H1 (cell line): ENCODE measurements around the gene JAG2. TPM values are rescaled to one million over a fixed set of nuclear protein-coding genes. Genes with fewer than 3 reads are reported as not detected.

Source experiments
- CTCF ChIA-PET: fragments of 300-600 bp; sonication (Branson Sonifier 250); formaldehyde crosslinking; loops from one replicate; lab custom pipeline; 2021; ENCODE audit not compliant: partially characterized antibody; lab: Charles Lee
- POLR2A ChIA-PET: fragments of 300-600 bp; sonication (Branson Sonifier 250); formaldehyde crosslinking; loops from one replicate; lab custom pipeline; 2021; ENCODE audit warnings: inconsistent platforms; ENCODE audit not compliant: partially characterized antibody; lab: Charles Lee
- DNase-seq, 2 experiments: peaks; one replicate each; pipeline versions ENCODE4 v3.0.0 to v3.0.0-alpha.2; 2010 to 2022; ENCODE audit warnings: low spot score in 2 of 2, low read depth in 1 of 2, mixed read lengths in 1 of 2
- FAIRE-seq: peaks from 2 replicates; lab custom pipeline; 2011; peaks lifted over from hg19 to GRCh38; lab: Jason Lieb, UNC
- H2AFZ ChIP-seq: 2 replicates; pipeline ENCODE4 v1.8.1; 2012; ENCODE audit warnings: low read length, inconsistent platforms
- H2AK5ac ChIP-seq: 2 replicates; pipeline ENCODE4 v1.6.1; 2013; ENCODE audit warnings: low read depth, low read length
- H2BK120ac ChIP-seq: replicated peaks from 2 replicates; pipeline ENCODE3; 2013; ENCODE audit warnings: low read depth, low read length, inconsistent platforms
- H2BK12ac ChIP-seq: 2 replicates; pipeline ENCODE4 v1.6.1; 2013; ENCODE audit warnings: low read depth, low read length
- H2BK15ac ChIP-seq: 2 replicates; pipeline ENCODE4 v1.6.1; 2013; ENCODE audit warnings: low read length
- H2BK20ac ChIP-seq: 2 replicates; pipeline ENCODE4 v1.6.1; 2013; ENCODE audit warnings: low read length
- H2BK5ac ChIP-seq: 2 replicates; pipeline ENCODE4 v1.6.1; 2013; ENCODE audit warnings: low read depth, low read length
- H3K14ac ChIP-seq: 2 replicates; pipeline ENCODE4 v1.6.1; 2013; ENCODE audit warnings: inconsistent platforms; ENCODE audit not compliant: insufficient read length
- H3K18ac ChIP-seq: 2 replicates; pipeline ENCODE4 v1.6.1; 2013; ENCODE audit warnings: low read length; ENCODE audit errors: extremely low read depth
- H3K23ac ChIP-seq: 2 replicates; pipeline ENCODE4 v1.6.1; 2013; ENCODE audit warnings: inconsistent platforms; ENCODE audit not compliant: insufficient read length
- H3K23me2 ChIP-seq: 2 replicates; pipeline ENCODE4 v1.6.1; 2013; ENCODE audit warnings: low read depth, low read length
- H3K27ac ChIP-seq: 2 replicates; pipeline ENCODE4 v1.6.1; 2011; ENCODE audit warnings: low read depth, low read length, inconsistent platforms
- H3K27me3 ChIP-seq, 4 experiments: replicated peaks in 1 of 4; 1 replicate in 1 of 4; 2 replicates in 3 of 4; pipeline versions ENCODE4 v1.6.1 to v1.8.1; 2011 to 2013; ENCODE audit warnings: low read length in 3 of 4, mild to moderate bottlenecking in 3 of 4, inconsistent platforms in 2 of 4, mixed read lengths in 2 of 4, moderate library complexity in 1 of 4; ENCODE audit not compliant: control insufficient read depth in 3 of 4, insufficient read depth in 3 of 4; ENCODE audit errors: extremely low read depth in 1 of 4
- H3K36me3 ChIP-seq, 4 experiments: 2 replicates each; pipeline versions ENCODE4 v1.6.1 to v1.8.1; 2011 to 2013; ENCODE audit warnings: mild to moderate bottlenecking in 4 of 4, low read length in 3 of 4, moderate library complexity in 2 of 4, control low read depth in 1 of 4, inconsistent platforms in 1 of 4; ENCODE audit not compliant: insufficient read depth in 4 of 4, control insufficient read depth in 2 of 4
- H3K4ac ChIP-seq: replicated peaks from 2 replicates; pipeline ENCODE3; 2013; ENCODE audit warnings: low read length, low read depth, mixed read lengths, inconsistent platforms; ENCODE audit not compliant: insufficient read length
- H3K4me1 ChIP-seq, 4 experiments: replicated peaks in 1 of 4; 1 replicate in 1 of 4; 2 replicates in 3 of 4; pipeline versions ENCODE4 v1.6.1 to v1.8.1; 2011 to 2013; ENCODE audit warnings: low read length in 3 of 4, inconsistent platforms in 2 of 4, mixed read lengths in 1 of 4; ENCODE audit not compliant: insufficient read depth in 4 of 4, control insufficient read depth in 3 of 4
- H3K4me2 ChIP-seq, 2 experiments: 2 replicates each; pipeline versions ENCODE4 v1.6.1 to v1.8.1; 2011 to 2013; ENCODE audit warnings: low read depth in 2 of 2, low read length in 2 of 2, control low read depth in 1 of 2, inconsistent platforms in 1 of 2, mild to moderate bottlenecking in 1 of 2; ENCODE audit not compliant: insufficient read depth in 1 of 2
- H3K4me3 ChIP-seq, 4 experiments: fragments of 200-600, 300-600 bp in 1 of 4; sonication (generic), shearing (Covaris generic), sonication (Bioruptor Twin) in 1 of 4; 2 replicates each; pipeline versions ENCODE4 v1.5.1 to v1.8.1; 2011 to 2016; ENCODE audit warnings: low read length in 4 of 4, low read depth in 3 of 4, control low read depth in 2 of 4, inconsistent platforms in 2 of 4, mild to moderate bottlenecking in 2 of 4, mixed read lengths in 1 of 4, moderate library complexity in 1 of 4; ENCODE audit not compliant: insufficient read depth in 2 of 4; ENCODE audit errors: extremely low read depth in 1 of 4
- H3K56ac ChIP-seq: replicated peaks from 2 replicates; pipeline ENCODE3; 2013; ENCODE audit warnings: low read depth, mild to moderate bottlenecking, mixed read lengths, low read length, inconsistent platforms; ENCODE audit not compliant: insufficient read length
- H3K79me1 ChIP-seq: 2 replicates; pipeline ENCODE4 v1.6.1; 2013; ENCODE audit warnings: low read depth, low read length, control low read depth
- H3K79me2 ChIP-seq, 2 experiments: 2 replicates each; pipeline versions ENCODE4 v1.6.1 to v1.8.1; 2012 to 2013; ENCODE audit warnings: low read length in 2 of 2, mild to moderate bottlenecking in 2 of 2, inconsistent platforms in 1 of 2; ENCODE audit not compliant: insufficient read depth in 2 of 2, control insufficient read depth in 1 of 2
- H3K9ac ChIP-seq, 4 experiments: replicated peaks in 1 of 4; 1 replicate in 1 of 4; 2 replicates in 3 of 4; pipeline versions ENCODE4 v1.6.1 to v1.8.1; 2011 to 2013; ENCODE audit warnings: low read depth in 3 of 4, low read length in 3 of 4, control low read depth in 2 of 4, mild to moderate bottlenecking in 2 of 4, moderate library complexity in 2 of 4, inconsistent platforms in 1 of 4; ENCODE audit errors: extremely low read depth in 1 of 4
- H3K9me3 ChIP-seq, 2 experiments: 2 replicates each; pipeline versions ENCODE4 v1.6.1 to v1.8.1; 2012 to 2013; ENCODE audit warnings: mild to moderate bottlenecking in 2 of 2, moderate library complexity in 2 of 2, control low read depth in 1 of 2, inconsistent platforms in 1 of 2, low read depth in 1 of 2, low read length in 1 of 2, mixed read lengths in 1 of 2; ENCODE audit not compliant: insufficient read depth in 2 of 2
- H4K20me1 ChIP-seq, 2 experiments: replicated peaks in 1 of 2; 2 replicates each; pipeline versions ENCODE3 to v1.8.1; 2011 to 2013; ENCODE audit warnings: inconsistent platforms in 2 of 2, low read length in 2 of 2, mild to moderate bottlenecking in 1 of 2; ENCODE audit not compliant: insufficient read depth in 2 of 2, control insufficient read depth in 1 of 2
- H4K5ac ChIP-seq: 2 replicates; pipeline ENCODE4 v1.6.1; 2013; ENCODE audit warnings: low read length, low read depth, mixed read lengths, inconsistent platforms; ENCODE audit not compliant: insufficient read length
- H4K8ac ChIP-seq: 2 replicates; pipeline ENCODE4 v1.8.0; 2013; ENCODE audit warnings: mild to moderate bottlenecking, moderate library complexity, low read length, inconsistent platforms; ENCODE audit not compliant: insufficient read depth; ENCODE audit errors: extremely low read depth
- H4K91ac ChIP-seq: replicated peaks from 2 replicates; pipeline ENCODE3; 2013; ENCODE audit warnings: low read length, mixed read lengths, inconsistent platforms; ENCODE audit not compliant: insufficient read length
- CEBPB ChIP-seq: IDR thresholded peaks from 2 replicates; pipeline ENCODE4 v1.6.1; 2012; ENCODE audit warnings: low read depth, low read length
- CTCF ChIP-seq, 3 experiments: IDR thresholded peaks; 1 replicate in 2 of 3; 2 replicates in 1 of 3; pipeline versions ENCODE4 v1.5.1 to v1.6.1; 2011; ENCODE audit warnings: low read length in 3 of 3, mild to moderate bottlenecking in 3 of 3, inconsistent platforms in 2 of 3, low read depth in 1 of 3, moderate library complexity in 1 of 3; ENCODE audit not compliant: insufficient read depth in 1 of 3; ENCODE audit errors: control extremely low read depth in 1 of 3
- EP300 ChIP-seq, 2 experiments: IDR thresholded peaks; 1 replicate in 1 of 2; 2 replicates in 1 of 2; pipeline ENCODE4 v1.6.1; 2011 to 2012; ENCODE audit warnings: low read depth in 2 of 2, low read length in 2 of 2, mild to moderate bottlenecking in 2 of 2, borderline replicate concordance in 1 of 2, inconsistent platforms in 1 of 2, moderate library complexity in 1 of 2
- EZH2 ChIP-seq: fragments of 200-600 bp; sonication (generic); IDR thresholded peaks from 2 replicates; pipeline ENCODE4 v1.7.1; 2012; ENCODE audit warnings: low read depth, mild to moderate bottlenecking, moderate library complexity, low read length, inconsistent platforms; ENCODE audit not compliant: severe bottlenecking
- GABPA ChIP-seq: IDR thresholded peaks from 2 replicates; pipeline ENCODE4 v1.6.1; 2011; ENCODE audit warnings: mild to moderate bottlenecking, low read length, moderate library complexity, borderline replicate concordance; ENCODE audit not compliant: insufficient read depth
- RAD21 ChIP-seq, 2 experiments: IDR thresholded peaks in 1 of 2; conservative IDR thresholded peaks in 1 of 2; 2 replicates each; pipeline ENCODE4 v1.6.1; 2011; ENCODE audit warnings: low read depth in 2 of 2, low read length in 2 of 2, improper control_type of control experiment in 1 of 2, inconsistent platforms in 1 of 2, mild to moderate bottlenecking in 1 of 2, moderate library complexity in 1 of 2
- SIX5 ChIP-seq: IDR thresholded peaks from 2 replicates; pipeline ENCODE4 v1.6.1; 2011; ENCODE audit warnings: mild to moderate bottlenecking, low read depth, low read length
- TCF12 ChIP-seq: IDR thresholded peaks from 2 replicates; pipeline ENCODE4 v1.6.1; 2011; ENCODE audit warnings: low read depth, mild to moderate bottlenecking, low read length
- WGBS, 2 experiments: shearing (Covaris generic) in 1 of 2; methylation state at CpG; one replicate each; pipeline versions ENCODE4 v1.1.6 to v1.1.7; 2013 to 2015; ENCODE audit warnings: low lambda C conversion rate in 2 of 2, mixed read lengths in 2 of 2, inconsistent platforms in 1 of 2, low coverage in 1 of 2, missing lambda C conversion rate in 1 of 2; ENCODE audit not compliant: insufficient replicate concordance in 2 of 2, insufficient coverage in 1 of 2, insufficient read length in 1 of 2; ENCODE audit errors: extremely low coverage in 1 of 2, missing lambda C conversion rate in 1 of 2; 5-methylcytosine and 5-hydroxymethylcytosine counted together
- polyA plus RNA-seq, 7 experiments: library from polyadenylated mRNA; depleted of rRNA in 3 of 7; stranded (reverse) in 5 of 7; unstranded in 2 of 7; fragments of >200 nt in 5 of 7; fragments of 200-250 nt in 2 of 7; gene quantifications; 1 replicate in 5 of 7; 2 replicates in 1 of 7; 4 replicates in 1 of 7; pipeline versions ENCODE4 v1.2.1 to v1.2.3, GENCODE V29; 2011 to 2013; ENCODE audit warnings: missing spikeins in 2 of 7, mixed read lengths in 2 of 7
- total RNA-seq: library from RNA; stranded (reverse); fragmentation: NEBNext Ultra II Directional; extraction: Animal tissue kit (Norgen Biotek cat#: 25700); gene quantifications from 2 replicates; pipeline ENCODE4 v1.2.1, GENCODE V29; 2021

JAG2 gene
- total and polyA plus RNA-seq, 2 of the 8 experiments (the other 6 are each of a cell fraction or from before 2014, with no cell fraction given): 2.8 to 6.2 TPM

- FAIRE-seq (no peak), DNase-seq (peak in 1 of 2 experiments; percentile 88)
- H2BK15ac ChIP-seq: no peak overlapping the region
- H2BK5ac ChIP-seq: no peak overlapping the region
- H3K9ac ChIP-seq: no peak overlapping the region
- no peak overlapping the region for H3K14ac ChIP-seq
- peak overlapping the region; percentile 21 to 56 (median 26); a peak in 6 of 8 replicates for H3K4me3 ChIP-seq
- no peak overlapping the region for H4K5ac ChIP-seq
- no peak overlapping the region for H4K91ac ChIP-seq
- H3K27me3 ChIP-seq: peaks cover 9 to 26% (median 18%) of the 10 kb centered on the region in 4 experiments
- no peak overlapping the region for H2AFZ ChIP-seq
- 0 out of 2 replicates have a peak overlapping the region, but pooled peaks have one; percentile 5 for H4K8ac ChIP-seq
- peak overlapping the region; percentile 41 to 75 for H3K4me2 ChIP-seq
- H2BK12ac ChIP-seq: no peak overlapping the region
- peaks cover 0 to 6% (median 3%) of the 10 kb centered on the region in 4 experiments; a peak in 6 of 7 replicates for H3K4me1 ChIP-seq
- H3K79me1 ChIP-seq: peaks cover 2% of the 10 kb centered on the region; the same call in 1 of the 2 replicates
- H3K23me2 ChIP-seq: peaks cover 4% of the 10 kb centered on the region; the same call in 1 of the 2 replicates
- CTCF ChIA-PET: interaction anchor here (0.6 to 4.7 kb wide), 17 partner anchors 10 to 183 kb away, joined by 3 to 27 read pairs (median 4); partner anchors contain the start of genes CDCA4 and PACS2
- no peak overlapping the region for H3K56ac ChIP-seq
- H2BK20ac ChIP-seq: no peak overlapping the region
- H3K27ac ChIP-seq: no peak overlapping the region
- H3K36me3 ChIP-seq: no peaks in the 10 kb centered on the region
- H3K9me3 ChIP-seq: no peaks in the 10 kb centered on the region
- H3K4ac ChIP-seq: no peak overlapping the region
- H3K79me2 ChIP-seq: no peaks in the 10 kb centered on the region
- no peak overlapping the region; the same call in 1 of the 2 replicates for H3K18ac ChIP-seq
- H2BK120ac ChIP-seq: no peak overlapping the region
- no peak overlapping the region for H3K23ac ChIP-seq
- WGBS, 2 experiments: 23% methylated on average over 16 of the region's 54 CpGs; no CpG with 5 or more reads in 1 of the 2 experiments
- H2AK5ac ChIP-seq: no peak overlapping the region
- H4K20me1 ChIP-seq: peaks cover 7 to 20% of the 10 kb centered on the region in 2 experiments
- POLR2A ChIA-PET: interaction anchor here (1.2 to 1.9 kb wide), 3 partner anchors 9 to 31 kb away, joined by 3 to 6 read pairs (median 4); no protein-coding TSS in a partner anchor
- TF ChIP-seq RAD21 (IDR thresholded peaks at IDR 0.05 in 1 of 2, conservative IDR thresholded peaks at IDR 0.05 in 1 of 2; ENCODE audit: low read depth in 2 of 2, low read length in 2 of 2): peak; percentile 57 to 75
- peak in 1 of 2 experiments; percentile 19; a peak in 1 of 3 replicates for TF ChIP-seq EP300 (IDR thresholded peaks at IDR 0.05; ENCODE audit: borderline replicate concordance in 1 of 2, low read depth in 2 of 2, low read length in 2 of 2)
- TF ChIP-seq SIX5: no peak
- no peak for TF ChIP-seq EZH2
- peak in 2 of 3 experiments; percentile 78 to 79; a peak in 3 of 4 replicates for TF ChIP-seq CTCF (IDR thresholded peaks at IDR 0.05; ENCODE audit: control extremely low read depth in 1 of 3, insufficient read depth in 1 of 3, low read depth in 1 of 3, low read length in 3 of 3)
- TF ChIP-seq GABPA: peak; percentile 77; the same call in 1 of the 2 replicates
- TF ChIP-seq CEBPB: no peak
- TF ChIP-seq TCF12: no peak
Observed at GRCh38 chr14:105168979-105169507, 467 bp upstream of the JAG2 start.
